PC-3 (cell line): ENCODE results near the gene UTP3. TPM values are rescaled to one million over a fixed set of nuclear protein-coding genes. Genes with fewer than 3 reads are reported as not detected.
"Not testable (repeated sequence)": the region's sequence is repeated elsewhere in the genome, so short reads cannot be mapped to it uniquely, and the experiment has no call there.

ENCODE experiments used
- ATAC-seq: fragments of 200-7000 bp; cut with Tn5 transposase; 2 replicates; pipeline ENCODE4 v1.9.1; 2020; ENCODE audit warnings: mild to moderate bottlenecking, moderate library complexity
- BruUV-seq: library from RNA; stranded (reverse); fragments of 400-500 nt; replicated peaks from 2 replicates; lab custom pipeline; 2021; lab: Mats Ljungman, UMichigan
- CTCF ChIA-PET: fragments of 300-600 bp; sonication (Branson Sonifier 250); formaldehyde crosslinking; loops from one replicate; lab custom pipeline; 2022; ENCODE audit warnings: antibody characterized with exemption; lab: Charles Lee
- POLR2A ChIA-PET: fragments of 300-600 bp; sonication (Branson Sonifier 250); formaldehyde crosslinking; loops from one replicate; lab custom pipeline; 2022; ENCODE audit warnings: antibody characterized with exemption; ENCODE audit not compliant: unreplicated experiment; lab: Charles Lee
- DNase-seq: peaks from one replicate; pipeline ENCODE4 v3.0.0-alpha.2; 2015
- H2AFZ ChIP-seq: fragments of 300-600 bp; sonication (generic); 2 replicates; pipeline ENCODE4 v1.6.0; 2016; ENCODE audit warnings: antibody characterized with exemption, low read length
- H3F3A ChIP-seq: fragments of 300-600 bp; sonication (generic); one replicate; pipeline ENCODE4 v1.6.0; 2017; ENCODE audit warnings: antibody characterized with exemption, low read length, control low read depth, mild to moderate bottlenecking; ENCODE audit not compliant: unreplicated experiment
- H3K27ac ChIP-seq: fragments of 300-600 bp; sonication (generic); 2 replicates; pipeline ENCODE4 v1.5.1; 2016; ENCODE audit warnings: mild to moderate bottlenecking, low read length
- H3K27me3 ChIP-seq: fragments of 300-600 bp; sonication (generic); 2 replicates; pipeline ENCODE4 v1.6.1; 2016; ENCODE audit warnings: low read length, mixed read lengths
- H3K36me3 ChIP-seq: fragments of 300-600 bp; sonication (generic); 2 replicates; pipeline ENCODE4 v1.6.1; 2016; ENCODE audit warnings: low read depth, mixed run types, low read length, mixed read lengths
- H3K4me1 ChIP-seq: fragments of 300-600 bp; sonication (generic); 2 replicates; pipeline ENCODE4 v1.5.1; 2016; ENCODE audit warnings: low read length; ENCODE audit not compliant: insufficient read depth
- H3K4me2 ChIP-seq: fragments of 300-600 bp; sonication (generic); 2 replicates; pipeline ENCODE4 v1.6.0; 2016; ENCODE audit warnings: low read length
- H3K4me3 ChIP-seq: fragments of 300-600 bp; sonication (generic); 2 replicates; pipeline ENCODE4 v1.5.1; 2016; ENCODE audit warnings: mild to moderate bottlenecking, low read length, mixed read lengths
- H3K79me2 ChIP-seq: fragments of 300-600 bp; sonication (generic); 2 replicates; pipeline ENCODE4 v1.6.1; 2017; ENCODE audit warnings: low read length, mixed read lengths
- H3K9ac ChIP-seq: fragments of 300-600 bp; sonication (generic); 2 replicates; pipeline ENCODE4 v1.6.0; 2016; ENCODE audit warnings: mild to moderate bottlenecking, low read length
- H3K9me2 ChIP-seq: fragments of 300-600 bp; sonication (generic); replicated peaks from 2 replicates; pipeline ENCODE4 v1.6.1; 2016; ENCODE audit warnings: mixed run types, low read length, mixed read lengths
- H3K9me3 ChIP-seq: fragments of 300-600 bp; sonication (generic); 2 replicates; pipeline ENCODE4 v1.6.1; 2016; ENCODE audit warnings: low read length, mixed read lengths
- H4K20me1 ChIP-seq: fragments of 300-600 bp; sonication (generic); 2 replicates; pipeline ENCODE4 v1.6.1; 2016; ENCODE audit warnings: low read length, mixed read lengths
- CTCF ChIP-seq: fragments of 300-600 bp; sonication (generic); conservative IDR thresholded peaks from 2 replicates; pipeline ENCODE4 v1.5.1; 2017; ENCODE audit warnings: antibody characterized with exemption, low read depth, mild to moderate bottlenecking, low read length
- EZH2 ChIP-seq: fragments of 300-600 bp; sonication (generic); IDR thresholded peaks from one replicate; pipeline ENCODE4 v1.6.1; 2017; ENCODE audit warnings: antibody characterized with exemption, mild to moderate bottlenecking, low read length; ENCODE audit not compliant: unreplicated experiment
- EZH2phosphoT487 ChIP-seq: fragments of 300-600 bp; sonication (generic); IDR thresholded peaks from 2 replicates; pipeline ENCODE4 v1.6.1; 2018; ENCODE audit warnings: mild to moderate bottlenecking, antibody characterized with exemption, low read length, borderline replicate concordance
- intact Hi-C: fragments of 100-400 bp; cut with micrococcal nuclease; formaldehyde crosslinking; loops from 2 replicates; pipeline ENCODE4 v1.9.0; 2023
- total RNA-seq: library from RNA; depleted of rRNA; stranded (reverse); fragments of >200 nt; gene quantifications from 2 replicates; pipeline ENCODE4 v1.2.3, GENCODE V29; 2014

UTP3 gene
- total RNA-seq, 1 experiment from 2014 or later = 27.8 TPM

GRCh38 chr4:70698435-70698834 lies 10.1 kb downstream of the UTP3 start:
- H3K9ac ChIP-seq, BruUV-seq, H3K9me2 ChIP-seq, H3K27ac ChIP-seq, H3K4me3 ChIP-seq, DNase-seq, H3K79me2 ChIP-seq, H3K9me3 ChIP-seq, H4K20me1 ChIP-seq, H3K36me3 ChIP-seq, H3K4me2 ChIP-seq, H3K27me3 ChIP-seq, H2AFZ ChIP-seq, POLR2A ChIA-PET, ATAC-seq, CTCF ChIA-PET, H3F3A ChIP-seq: not testable (repeated sequence)
- H3K4me1 ChIP-seq = peaks cover 13% of the 10 kb centered on the region
- intact Hi-C loops = loop anchor here (10.0 kb wide), 1 partner anchor 56 kb away; no protein-coding TSS in a partner anchor

- H3K27ac ChIP-seq = no peak overlapping the region
- peaks cover 16% of the 10 kb centered on the region for H3K4me1 ChIP-seq
- H3K9ac ChIP-seq = no peak overlapping the region
- H3K36me3 ChIP-seq = no peaks in the 10 kb centered on the region
- peaks cover 6% of the 10 kb centered on the region for H3F3A ChIP-seq
- no peak overlapping the region for H2AFZ ChIP-seq
- no peaks in the 10 kb centered on the region for H3K27me3 ChIP-seq
- no TSS peak for BruUV-seq
- H4K20me1 ChIP-seq = no peaks in the 10 kb centered on the region
- ATAC-seq (no peak), DNase-seq (no peak)
- ChIA-PET CTCF (no interaction called here), POLR2A (no interaction called here)
- no peak overlapping the region for H3K4me3 ChIP-seq
- intact Hi-C loops = loop anchor here (10.0 kb wide), 1 partner anchor 204 kb away; the partner anchor contains the start of gene MOB1B
- H3K4me2 ChIP-seq = no peak overlapping the region
- H3K9me2 ChIP-seq = no peaks in the 10 kb centered on the region
- TF ChIP-seq EZH2 = no peak
- TF ChIP-seq EZH2phosphoT487 = no peak
- no peak for TF ChIP-seq CTCF
- H3K9me3 ChIP-seq = no peaks in the 10 kb centered on the region
- H3K79me2 ChIP-seq = no peaks in the 10 kb centered on the region
Observed at GRCh38 chr4:70700712-70701111, 12.4 kb downstream of the UTP3 start.

GRCh38 chr4:70701271-70701670 lies 12.9 kb downstream of the UTP3 start:
- Histone ChIP-seq H3K9me2 (no peaks in the 10 kb centered on the region), H3K9me3 (no peaks in the 10 kb centered on the region), H2AFZ (no peak overlapping the region), H3K27me3 (no peaks in the 10 kb centered on the region), H3K79me2 (peaks cover 5% of the 10 kb centered on the region), H3K36me3 (no peaks in the 10 kb centered on the region), H3K4me3 (no peak overlapping the region), H3K4me2 (no peak overlapping the region), H4K20me1 (no peaks in the 10 kb centered on the region), H3K27ac (no peak overlapping the region), H3F3A (peaks cover 11% of the 10 kb centered on the region), H3K9ac (no peak overlapping the region), H3K4me1 (peaks cover 17% of the 10 kb centered on the region)
- ChIA-PET POLR2A (interaction anchor here (0.7 kb wide), 1 partner anchor 11 kb away, joined by 4 read pairs; no protein-coding TSS in a partner anchor), CTCF (no interaction called here)
- intact Hi-C loops = loop anchor here (10.0 kb wide), 1 partner anchor 204 kb away; the partner anchor contains the start of gene MOB1B
- DNase-seq (no peak), ATAC-seq (no peak)
- TF ChIP-seq CTCF (no peak), EZH2phosphoT487 (no peak), EZH2 (no peak)
- BruUV-seq = no TSS peak

GRCh38 chr4:70702592-70702991 lies 14.3 kb downstream of the UTP3 start:
- H3K27ac ChIP-seq, H2AFZ ChIP-seq, H4K20me1 ChIP-seq, H3K36me3 ChIP-seq, ATAC-seq, H3K27me3 ChIP-seq, H3K9ac ChIP-seq, H3K4me2 ChIP-seq, H3K9me3 ChIP-seq, H3K9me2 ChIP-seq, DNase-seq, H3K4me3 ChIP-seq, CTCF ChIA-PET, BruUV-seq: not testable (repeated sequence)
- peaks cover 11% of the 10 kb centered on the region for H3F3A ChIP-seq
- H3K4me1 ChIP-seq = peaks cover 20% of the 10 kb centered on the region
- H3K79me2 ChIP-seq = peaks cover 18% of the 10 kb centered on the region
- POLR2A ChIA-PET = interaction anchor here (0.8 kb wide), 1 partner anchor 10 kb away, joined by 6 read pairs; no protein-coding TSS in a partner anchor
- intact Hi-C loops = loop anchor here (10.0 kb wide), 1 partner anchor 202 kb away; the partner anchor contains the start of gene MOB1B
